GM19043 (cell line): Measurements from ENCODE around the gene INPP5A.

Source experiments
- ATAC-seq: cut with Tn5 transposase; IDR thresholded peaks from one replicate; pipeline ENCODE4 v1.9.1; 2021; ENCODE audit warnings: low read depth; ENCODE audit not compliant: unreplicated experiment

Gene INPP5A

DNA sequence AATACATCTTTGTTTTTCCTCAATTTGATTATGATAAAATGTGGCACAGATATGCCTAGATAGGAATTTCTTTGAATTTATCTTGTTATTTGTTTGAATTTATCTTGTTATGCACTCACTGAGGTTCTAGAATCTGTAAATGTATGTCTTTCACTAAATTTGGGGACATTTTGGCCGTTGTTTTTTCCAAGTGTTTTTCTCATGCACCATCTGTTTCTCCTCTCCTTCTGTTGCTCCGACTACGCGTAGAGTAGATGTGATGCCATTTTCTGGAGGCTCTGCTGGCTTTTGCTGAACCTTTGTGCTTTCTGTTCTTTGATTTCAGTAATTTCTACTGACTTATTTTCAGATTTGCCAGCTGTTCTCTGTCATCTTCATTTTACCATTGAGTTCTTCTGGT, 101.9 kb downstream of the INPP5A start:
- no peak for ATAC-seq

DNA sequence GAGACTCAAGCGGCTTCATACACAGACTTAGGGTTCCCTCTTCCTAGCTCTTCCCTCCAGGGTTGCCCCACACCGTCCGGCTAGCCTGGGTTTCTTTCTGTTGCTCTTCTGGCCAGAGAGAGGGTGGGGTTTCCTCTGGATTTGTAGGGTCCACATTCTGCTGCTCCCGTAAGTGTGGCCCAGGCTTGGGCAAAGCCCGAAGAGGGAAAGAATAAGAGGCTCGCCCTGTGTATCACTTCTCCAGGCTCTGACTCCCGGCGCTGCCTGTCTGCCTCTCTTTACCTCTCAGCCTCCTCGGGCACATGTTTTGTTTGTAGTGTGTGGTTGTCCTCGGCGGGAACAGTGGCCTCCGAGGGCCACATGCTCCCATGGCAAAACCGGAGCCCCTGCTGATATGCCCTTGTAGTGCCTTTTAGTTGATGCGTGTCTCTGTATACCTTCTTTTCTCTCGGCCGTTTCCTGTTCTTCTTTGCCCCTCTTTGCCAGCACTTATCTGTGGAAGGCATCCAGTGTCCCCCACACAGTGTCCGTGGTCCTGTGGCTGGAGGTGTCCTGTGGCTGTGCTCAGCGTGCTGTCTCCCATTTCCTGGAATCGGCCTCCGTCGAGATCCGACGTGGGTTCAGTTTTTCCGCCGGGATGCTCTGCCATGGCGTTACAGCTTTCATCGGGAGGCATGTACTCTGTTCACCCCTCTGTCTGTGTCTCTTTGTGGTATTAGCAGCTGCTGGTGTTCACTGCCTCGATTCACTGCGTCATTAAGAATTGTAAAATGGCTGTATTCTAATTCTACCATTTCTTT, 102.9 kb downstream of the INPP5A start:
- ATAC-seq = no peak

DNA sequence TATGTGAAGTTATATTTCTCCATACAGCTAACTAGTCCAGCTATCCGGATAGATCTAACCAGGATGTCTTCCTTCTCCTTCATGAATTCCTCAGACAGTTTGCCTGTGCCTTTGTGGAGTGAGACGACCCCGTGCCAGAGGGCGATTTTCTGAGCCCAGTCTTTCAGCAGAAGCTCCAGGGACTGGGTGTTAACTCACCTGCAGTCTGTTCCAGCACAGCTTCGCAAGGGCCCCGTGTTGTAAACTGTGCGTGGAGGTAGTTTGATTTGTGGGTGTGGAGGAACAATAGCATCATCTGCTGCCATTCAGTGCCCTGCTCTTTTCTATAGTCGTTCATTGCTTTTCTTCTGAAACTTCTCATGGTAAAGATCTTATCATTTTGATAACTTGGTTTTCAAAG, 103.8 kb downstream of the INPP5A start:
- ATAC-seq = no peak

DNA sequence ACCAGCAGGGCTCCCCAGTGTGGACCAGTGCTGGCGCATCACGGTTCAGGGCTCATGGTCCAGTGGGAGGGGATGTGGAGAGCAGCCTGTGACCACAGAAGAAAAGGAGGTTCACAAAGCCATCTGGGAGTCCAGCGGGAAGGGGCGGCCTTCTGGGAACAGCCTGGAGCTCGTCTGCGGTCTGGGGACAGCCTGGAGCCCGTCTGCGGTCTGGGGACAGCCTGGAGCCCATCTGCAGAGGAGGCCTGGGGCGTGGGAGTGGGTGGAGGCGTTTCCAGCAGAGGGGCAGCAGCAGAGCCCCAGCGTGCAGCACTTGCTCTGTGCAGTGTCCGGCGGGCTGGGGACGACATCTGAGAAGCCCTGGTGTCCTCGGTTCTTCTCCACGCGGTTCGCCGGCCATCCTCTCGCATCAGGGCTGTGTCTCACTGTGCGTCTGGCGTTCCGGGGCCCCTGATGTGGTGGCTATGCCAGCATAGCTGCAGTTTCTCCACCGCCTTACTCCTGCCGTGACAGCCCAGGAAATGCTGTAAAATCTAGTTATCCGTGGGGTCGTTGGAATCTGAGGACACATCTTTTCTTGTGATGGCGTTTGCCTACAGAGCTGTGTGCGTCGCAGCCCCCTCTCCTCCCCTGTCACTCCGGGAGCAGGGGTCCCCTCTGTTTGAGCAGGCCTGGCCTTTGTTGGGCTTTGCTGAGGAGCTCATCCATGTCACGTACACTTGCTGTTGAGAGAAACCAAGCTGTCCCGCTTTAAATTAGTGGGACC, 104.6 kb downstream of the INPP5A start:
- no peak for ATAC-seq

DNA sequence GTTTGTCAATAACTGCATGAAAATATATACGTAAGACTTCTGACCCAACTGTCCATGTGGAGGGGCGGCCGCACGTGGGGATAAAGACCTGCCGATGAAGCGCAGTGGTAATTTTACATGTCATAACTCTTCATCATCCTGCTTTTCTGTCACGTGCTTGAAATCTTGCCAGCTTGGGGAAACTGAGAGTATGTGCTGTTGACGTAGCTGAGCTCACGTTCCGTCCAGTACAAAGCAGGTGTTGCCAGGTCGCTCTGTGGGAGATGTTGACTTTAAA, 105.1 kb downstream of the INPP5A start:
- no peak for ATAC-seq

DNA sequence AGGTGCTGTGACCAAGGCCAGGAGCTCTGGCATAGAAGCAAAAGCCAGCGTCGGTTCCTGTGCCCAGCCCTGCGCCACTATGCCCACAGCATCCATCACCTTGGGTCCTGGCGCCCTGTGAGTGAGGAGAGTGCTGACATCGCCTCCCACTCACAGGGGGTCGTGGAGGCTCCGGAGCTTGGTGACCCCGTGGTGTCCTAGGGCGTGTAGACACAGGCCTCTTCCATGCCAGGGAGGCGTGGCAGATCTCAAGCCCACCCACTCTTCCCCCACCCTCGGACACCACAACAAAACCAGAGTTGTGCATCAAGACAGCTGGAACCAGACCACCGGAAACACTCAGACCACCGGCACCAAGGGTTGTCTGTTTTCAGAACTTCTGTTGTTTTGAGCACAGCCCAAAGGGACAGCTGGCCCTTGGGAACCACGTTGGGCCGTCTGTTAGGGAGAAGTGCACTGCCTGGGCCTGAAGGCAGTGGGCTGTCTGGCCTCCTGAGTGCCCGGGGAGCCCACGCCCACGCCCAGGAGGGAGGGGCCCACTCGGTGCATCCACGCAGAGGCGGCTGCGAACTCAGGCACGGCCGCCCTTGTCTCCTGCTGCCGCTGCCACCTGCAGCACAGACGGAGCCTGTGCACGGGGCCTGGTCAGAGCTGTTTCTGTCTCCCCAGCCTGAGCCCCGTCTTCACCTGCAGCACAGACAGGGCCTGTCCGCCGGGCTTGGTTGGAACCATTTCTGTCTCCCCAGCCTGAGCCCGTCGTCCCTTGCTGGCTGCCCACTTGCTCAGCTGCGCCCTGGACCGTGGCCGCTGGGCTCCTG, 106.3 kb downstream of the INPP5A start:
- no peak for ATAC-seq

DNA sequence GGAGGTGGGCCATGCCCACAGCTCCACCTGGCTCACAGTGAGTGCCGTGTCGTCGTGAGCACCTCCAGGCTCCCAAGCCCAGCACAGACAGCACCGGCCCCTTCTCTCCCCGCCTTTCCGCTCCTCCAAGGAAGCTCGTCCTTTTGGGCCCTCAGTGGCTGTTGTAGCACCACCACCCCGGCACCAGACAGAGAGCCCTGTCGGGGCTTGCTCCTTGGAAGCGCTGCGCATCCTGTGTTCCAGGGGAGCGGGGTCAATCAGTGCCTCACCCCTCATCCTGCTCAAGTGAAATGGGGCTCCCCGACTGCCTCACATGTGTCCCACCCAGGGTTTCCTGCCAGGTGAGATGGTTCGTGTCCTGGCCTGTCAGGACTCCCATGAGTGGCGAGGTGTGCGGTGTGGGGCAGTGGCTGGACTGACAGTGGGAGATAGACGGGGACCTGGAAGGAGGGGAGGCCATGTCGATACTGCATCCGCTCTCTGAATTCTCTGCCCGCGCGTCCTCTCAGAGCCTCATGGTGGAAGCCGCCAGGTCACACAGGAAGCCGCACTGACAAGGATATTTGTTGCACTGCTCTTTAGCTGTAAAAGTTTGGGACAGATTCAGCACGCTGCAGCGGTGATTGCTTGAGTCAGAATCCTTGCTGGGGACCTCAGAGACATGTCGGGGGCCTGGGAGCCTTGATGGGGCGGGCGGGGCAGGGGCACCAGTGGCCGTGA, 107.1 kb downstream of the INPP5A start:
- no peak for ATAC-seq

DNA sequence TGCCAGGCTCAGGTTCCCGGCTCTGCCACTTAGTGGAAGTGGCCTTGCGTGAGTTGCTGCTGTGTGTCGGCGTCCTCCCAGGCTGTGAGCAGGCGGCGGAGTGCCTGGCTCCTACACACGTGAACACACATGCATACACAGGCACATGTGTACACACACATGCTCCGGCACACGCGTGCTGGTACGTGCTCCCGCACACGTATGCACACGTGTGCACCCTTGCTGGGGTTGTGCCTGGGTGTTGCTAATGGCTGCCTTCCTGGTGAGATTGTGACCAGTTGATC, 107.6 kb downstream of the INPP5A start:
- ATAC-seq = no peak

DNA sequence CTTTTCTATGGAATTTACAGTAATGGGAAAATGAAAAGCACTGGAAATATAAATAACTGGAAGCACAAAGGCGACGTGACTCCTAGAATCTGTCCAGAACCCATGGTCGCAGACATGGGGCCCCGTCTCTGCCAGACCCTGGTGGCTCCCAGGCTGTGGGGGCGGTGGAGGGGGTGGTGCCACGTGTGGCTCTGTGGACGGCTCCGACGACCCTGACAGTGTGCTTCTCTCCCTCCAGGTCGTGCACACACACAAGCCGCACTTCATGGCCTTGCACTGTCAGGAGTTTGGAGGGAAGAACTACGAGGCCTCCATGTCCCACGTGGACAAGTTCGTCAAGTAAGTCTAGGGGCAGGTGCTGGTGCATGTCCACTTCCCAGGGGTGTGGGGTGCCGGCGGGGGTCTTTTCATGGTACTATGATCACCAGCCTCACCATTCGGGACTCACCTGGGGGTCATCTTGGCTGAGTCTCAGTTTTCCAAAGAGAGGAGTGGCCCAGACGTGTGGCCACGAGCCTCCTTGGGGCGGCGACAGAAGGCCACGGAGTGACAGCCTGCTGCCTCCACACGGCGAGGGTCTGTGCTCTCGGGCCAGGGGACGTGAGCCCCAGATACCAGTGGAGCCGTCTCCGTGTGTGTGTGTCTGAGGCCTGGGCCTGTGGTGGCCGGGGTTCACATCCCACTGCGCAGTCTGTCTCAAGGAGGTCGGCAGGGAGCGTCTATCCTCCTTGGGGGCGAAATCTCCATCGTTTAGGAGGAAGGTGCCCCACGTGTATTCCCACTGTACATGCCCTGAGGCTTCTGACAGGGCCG, 108.2 kb downstream of the INPP5A start:
- ATAC-seq = no peak

DNA sequence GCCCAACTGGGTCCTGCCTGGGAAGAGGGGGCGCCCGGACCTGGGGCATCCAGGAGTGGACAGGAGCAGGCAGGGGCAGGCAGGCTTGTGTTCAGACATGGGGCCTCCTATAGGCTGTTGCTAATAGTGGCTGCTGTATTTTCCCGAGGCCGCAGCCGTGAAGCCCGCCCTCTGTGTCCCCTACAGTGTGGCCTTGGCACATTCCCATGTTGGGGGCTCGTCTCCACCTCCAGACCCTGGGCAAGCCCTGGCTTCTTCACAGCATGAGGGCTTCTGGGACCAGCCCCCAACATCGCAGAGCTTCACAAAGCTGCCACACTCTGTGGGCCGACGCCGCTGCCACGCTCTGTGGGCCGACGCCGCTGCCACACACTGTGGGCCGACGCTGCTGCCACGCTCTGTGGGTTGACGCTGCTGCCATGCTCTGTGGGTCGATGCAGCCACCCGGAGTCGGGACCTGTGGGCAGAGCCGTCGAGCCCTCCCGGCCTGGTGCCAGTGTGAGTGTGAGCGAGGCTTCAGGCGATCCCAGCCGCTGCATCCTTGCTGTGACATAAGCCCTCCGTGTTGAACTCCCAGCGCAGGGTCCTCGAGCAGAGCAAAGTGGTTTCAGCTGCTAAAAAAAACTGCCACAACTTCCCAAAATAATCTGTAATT, 109.0 kb downstream of the INPP5A start:
- ATAC-seq = no peak

DNA sequence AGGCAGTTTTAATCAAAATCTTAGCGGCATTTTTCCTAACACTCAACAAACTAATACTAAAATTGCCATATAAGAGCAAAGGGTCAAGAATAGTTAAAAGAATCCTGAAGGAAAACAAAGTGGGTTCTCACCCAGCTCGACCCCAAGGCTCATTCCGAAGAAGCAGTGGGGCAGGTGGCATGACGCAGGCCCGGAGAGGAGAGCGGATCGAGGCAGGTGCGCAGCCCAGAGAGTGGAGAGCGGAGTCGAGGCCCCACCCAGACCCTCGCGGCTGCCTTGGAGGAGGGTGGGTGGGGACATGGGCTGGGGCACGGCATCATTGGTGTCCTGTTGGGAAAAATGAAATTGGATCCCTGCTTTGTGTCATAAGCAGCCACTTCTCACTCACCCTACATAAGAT, 109.8 kb downstream of the INPP5A start:
- ATAC-seq = no peak

DNA sequence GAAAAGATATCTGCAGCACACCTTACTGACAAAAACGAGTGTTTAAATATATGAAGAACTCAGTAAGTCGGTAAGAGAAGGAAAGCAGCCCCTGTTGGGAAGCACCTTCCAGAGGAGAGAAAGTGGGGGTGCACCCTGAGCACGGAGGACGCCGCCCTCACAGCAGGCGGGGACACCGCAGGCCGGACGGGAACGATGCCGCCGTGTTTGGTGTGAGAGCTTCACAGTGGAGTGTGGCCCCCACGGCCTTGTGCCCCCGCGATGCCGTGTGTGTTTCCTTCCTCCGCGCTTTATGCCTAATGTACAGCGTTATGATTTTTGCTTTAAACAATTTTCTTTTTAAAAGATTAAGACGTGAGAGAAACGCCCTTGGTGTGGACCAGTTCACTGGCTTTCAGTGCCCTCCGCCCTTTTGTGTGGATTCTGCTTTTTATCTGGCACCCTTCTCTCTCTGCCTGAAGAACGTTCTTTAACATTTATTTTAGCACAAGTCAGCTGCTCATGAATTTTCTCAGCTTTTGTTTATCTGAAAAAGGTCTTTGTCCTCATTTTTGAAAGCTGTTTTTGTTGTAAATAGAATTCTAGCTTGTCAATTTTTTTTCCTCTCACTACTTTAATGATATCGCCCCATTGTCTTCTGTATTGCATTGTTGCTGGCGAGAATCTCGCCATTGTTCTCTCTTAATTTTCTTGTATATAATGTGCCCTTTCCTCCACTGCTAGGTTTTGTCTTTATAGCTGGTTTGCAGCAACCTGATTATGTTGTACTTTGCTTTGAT, 110.7 kb downstream of the INPP5A start:
- no peak for ATAC-seq

DNA sequence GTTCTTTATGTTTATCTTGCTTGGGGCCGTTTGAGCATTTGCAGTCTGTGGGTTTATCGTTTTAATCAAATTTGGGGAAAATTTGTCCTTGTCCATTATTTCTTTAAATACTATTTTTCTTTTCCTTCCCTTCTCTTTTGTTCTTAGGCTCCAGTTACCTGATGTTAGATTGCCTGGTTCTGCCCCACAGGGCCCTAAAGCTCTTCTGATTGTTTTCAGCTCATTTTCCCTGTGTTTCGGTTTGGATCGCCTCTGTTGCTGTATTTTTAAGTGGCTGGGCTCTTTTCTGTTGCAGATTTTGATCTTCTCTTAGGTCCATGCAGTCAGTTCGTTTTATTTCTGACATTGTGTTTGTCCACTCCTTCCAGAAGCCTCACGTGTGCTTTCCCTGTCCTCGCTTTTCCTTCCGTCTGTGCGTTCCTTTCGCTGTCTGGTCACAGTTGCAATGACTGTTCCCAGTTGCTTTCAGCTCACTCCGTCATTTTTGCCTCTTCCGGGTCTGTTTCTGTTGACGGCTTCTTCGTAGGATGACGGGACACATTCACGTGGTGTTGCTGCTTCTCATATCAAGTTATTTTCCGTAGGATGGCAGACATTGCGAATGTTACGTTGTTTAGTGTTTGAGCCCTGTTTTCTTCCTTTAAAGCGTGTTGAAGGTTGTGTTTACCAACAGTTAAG, 111.4 kb downstream of the INPP5A start:
- no peak for ATAC-seq

DNA sequence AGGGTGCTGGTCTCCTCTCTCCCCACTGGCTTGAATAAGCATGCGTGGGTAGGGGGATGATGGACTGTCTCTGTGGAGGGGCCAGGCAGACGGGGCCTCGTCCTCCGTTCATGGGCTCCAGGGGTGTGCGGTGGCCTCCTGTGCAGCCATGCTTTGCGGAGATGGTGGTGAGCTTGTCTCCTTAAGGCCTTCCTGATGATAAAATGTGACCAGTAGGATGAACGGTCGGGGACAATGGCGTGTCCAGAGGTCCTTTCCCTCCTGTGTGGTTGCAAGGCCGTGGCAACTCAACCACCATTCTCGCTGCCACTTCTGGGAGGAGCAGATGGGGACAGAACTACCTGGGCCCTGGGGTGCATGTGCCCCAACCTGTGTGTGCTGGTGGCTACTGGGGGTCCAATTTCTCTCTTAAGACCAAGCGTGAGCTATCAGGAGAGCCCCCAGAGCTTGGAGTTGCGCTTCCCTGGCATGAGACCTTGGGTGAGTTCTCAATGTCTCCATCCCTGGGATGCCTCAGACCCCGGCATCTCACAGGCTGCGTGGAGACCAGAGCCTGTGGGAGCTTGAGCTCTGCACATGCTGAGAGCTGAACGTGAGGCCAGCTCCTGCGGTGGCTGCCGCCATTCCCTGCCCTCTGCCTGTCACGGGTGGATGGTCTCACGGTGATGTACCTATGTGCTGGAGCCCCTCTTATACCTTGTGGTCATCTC, 112.2 kb downstream of the INPP5A start:
- ATAC-seq = no peak

DNA sequence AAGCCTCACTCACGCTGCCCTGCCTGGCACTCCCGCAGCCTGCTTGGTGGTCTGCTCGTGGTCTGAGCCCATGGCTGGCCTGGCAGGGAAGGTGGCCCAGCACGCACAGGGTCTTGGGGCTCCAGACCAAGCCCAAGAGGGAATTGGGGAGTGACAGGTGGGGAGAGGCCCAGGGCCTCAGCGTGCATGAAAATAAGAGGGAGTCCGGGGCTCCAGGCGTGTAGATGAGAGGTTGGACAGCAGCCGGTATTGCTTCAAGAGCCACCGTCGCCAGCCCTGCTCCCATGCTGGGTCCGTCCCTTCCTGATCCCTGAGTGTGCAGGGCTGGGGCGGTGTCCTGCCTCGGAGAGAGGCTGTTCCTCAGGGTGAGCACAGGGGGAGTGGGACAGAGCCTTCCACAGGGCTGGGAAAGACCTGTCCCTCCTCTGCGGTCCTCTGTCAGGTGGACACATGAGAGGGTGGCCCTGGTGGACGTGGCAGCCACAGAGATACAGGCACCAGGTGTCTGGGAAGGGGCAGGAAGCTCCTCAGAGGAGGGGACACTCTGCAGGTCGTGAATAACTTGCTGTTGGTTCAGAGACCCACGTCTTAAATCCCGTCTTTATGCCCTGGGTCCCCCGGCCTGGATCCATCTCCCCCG, 113.1 kb downstream of the INPP5A start:
- no peak for ATAC-seq

DNA sequence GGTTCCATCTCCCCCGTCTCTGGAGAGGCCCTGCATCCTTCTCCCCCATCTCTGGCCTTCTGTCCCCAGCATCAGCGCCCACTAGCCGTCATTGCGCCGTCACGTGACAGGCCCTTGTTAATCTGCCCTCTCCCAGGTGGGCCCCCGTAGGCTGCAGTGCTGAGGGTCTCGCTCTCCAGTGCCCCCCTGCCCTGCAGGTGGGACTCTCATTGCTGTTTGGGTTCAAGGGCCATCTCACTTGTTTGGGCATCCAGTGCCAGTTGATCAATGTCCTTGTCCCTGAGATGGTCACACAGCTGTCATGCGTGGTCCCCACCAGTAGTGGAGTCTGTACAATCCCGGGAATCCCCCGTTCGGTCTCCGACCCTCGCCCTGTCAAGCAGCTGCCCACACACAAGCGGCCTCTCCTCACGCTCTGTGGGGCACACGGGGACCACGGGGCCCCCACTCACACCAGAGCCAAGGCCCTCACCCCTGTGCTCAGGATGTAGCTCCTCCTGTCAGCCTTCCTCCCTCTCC, 114.0 kb downstream of the INPP5A start:
- no peak for ATAC-seq

DNA sequence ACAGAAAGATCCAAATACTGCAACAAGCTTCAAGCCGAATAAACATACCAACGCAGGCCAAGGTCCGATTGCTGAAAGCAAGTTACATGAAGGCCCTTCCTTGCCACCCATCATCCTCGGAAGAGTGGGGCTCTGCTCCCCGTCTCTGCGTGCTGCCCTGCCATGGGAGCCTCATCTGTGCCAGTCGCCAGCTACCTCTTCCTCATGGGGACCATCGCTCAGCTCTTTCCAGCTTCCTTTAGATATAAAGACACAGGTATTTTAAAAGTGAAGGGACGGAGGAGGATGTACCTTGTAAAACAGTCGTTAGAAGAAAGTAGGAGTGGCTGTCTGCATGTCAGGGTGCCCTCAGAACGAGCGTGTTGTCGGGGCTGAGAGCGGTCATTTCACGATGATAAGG, 114.9 kb downstream of the INPP5A start:
- ATAC-seq = no peak
